Cerebellar nuclear complex (tissue), 1 donor: Measurements from ENCODE around the gene KCNIP2.

Experiments used
- DNase-seq, 2 experiments: peaks; one replicate each; lab custom pipeline; 2025; lab: John Stamatoyannopoulos, UW

KCNIP2 gene

GRCh38 chr10:101843032-101844021 is at the start of gene KCNIP2:
Gene KCNIP2, minus strand, starts transcription at chr10:101843800. Its CDS starts 232 bp downstream, at chr10:101843568.
- no peak for DNase-seq

DNA sequence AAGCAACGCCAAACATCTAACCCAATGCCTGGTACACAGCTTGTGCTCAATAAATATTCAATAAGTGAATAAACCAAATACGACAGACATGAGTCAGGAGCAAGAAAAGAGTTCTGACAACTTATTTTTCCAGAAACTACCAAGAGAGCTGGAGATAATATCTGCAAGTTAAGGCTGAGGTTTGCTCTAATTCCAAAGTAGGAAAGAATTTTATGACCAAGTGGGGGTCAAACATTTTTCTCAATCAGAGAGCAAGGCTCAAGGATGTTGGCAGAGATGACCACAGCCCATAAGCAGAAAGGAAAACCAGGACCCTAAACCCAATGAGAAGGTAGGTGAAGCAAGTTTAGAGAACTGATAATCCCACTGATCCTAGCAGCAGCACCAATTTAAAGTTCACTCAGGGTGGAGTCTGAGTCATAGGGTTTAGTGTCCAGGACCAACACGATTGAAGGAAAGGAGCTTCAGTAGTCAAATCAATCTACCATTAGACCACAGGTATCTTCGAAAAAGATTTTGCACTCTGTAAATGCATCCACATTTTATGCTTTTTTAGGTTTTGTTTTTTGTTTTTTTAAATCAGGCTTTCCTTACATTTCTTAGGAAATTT is 49.3 kb upstream of the KCNIP2 start:
- no peak for DNase-seq

DNA sequence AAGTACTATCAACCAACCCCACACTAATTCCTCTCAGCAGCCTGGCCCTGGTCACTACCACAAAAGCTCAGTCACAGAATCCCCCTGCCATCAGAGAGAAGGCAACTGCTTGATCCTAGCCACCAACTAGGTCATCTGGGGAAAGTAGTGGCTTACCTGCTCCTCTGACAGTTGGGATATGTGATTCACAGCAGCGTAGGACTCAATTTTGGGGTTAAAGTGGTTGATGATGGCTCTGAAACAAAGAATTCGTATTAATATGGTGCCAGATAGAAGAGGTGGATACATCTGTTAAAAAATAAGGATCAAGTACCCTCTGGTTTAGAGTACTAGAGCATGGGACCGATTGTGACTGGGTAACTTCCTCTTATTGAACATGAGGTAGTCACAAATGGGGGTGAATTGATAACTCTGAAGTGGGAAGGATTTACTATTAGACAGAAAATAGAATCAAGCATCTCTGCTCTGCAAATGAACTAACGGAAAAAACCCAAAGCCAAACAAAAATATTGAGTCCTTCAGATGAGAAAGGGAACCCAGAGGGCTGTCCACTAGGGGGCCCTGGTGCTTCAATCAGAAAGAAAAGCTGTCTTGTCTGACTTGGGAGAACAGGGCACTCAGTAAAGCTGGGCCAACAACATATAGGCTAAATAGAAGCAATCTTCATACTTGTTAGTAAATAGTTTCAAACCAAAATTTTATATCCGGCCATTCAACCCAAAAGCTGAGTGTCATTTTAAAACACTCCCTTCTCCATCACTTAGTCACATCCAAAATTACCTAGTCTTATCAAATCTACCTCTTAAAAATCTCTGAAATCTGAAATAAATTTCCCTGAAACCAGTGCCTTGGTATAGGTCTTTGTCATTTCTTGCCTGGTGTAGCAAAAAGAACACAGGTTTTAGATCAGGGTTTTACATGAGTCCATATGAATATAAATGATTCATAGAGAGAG is 45.9 kb upstream of the KCNIP2 start:
- DNase-seq = peak in 1 of 2 experiments; percentile 4

DNA sequence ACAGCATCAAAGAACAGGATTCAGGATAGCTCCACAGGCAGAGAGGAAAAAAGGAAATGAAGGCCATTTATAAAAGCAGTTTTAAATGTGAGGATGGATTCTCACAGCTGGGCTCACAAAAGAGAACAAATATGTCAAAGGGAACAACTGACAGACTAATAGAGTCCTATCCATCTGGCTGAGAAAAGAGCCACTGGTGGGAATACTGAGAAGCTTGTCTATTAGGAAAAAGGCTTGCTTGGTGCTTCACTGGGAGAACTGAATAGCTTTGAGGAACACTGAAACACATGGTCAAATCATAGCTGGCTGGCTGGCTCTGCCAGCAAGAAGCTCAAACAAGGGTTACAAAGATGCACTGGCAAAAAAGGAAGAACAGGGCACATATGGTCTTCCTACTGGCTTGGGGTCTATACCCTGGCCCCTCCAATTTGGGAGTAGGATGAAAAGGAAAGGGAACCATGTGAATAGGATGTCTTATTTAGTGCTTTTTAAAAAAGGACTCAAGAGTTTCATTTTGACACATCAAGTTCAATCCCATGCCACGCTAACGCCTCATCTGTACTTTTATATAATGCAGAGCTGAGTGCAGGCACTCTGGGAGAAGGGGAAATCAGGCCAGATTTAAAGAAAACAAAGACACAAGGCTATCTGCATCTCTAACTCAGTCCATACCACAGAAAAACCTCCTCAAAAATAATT is 44.8 kb upstream of the KCNIP2 start:
- no peak for DNase-seq

DNA sequence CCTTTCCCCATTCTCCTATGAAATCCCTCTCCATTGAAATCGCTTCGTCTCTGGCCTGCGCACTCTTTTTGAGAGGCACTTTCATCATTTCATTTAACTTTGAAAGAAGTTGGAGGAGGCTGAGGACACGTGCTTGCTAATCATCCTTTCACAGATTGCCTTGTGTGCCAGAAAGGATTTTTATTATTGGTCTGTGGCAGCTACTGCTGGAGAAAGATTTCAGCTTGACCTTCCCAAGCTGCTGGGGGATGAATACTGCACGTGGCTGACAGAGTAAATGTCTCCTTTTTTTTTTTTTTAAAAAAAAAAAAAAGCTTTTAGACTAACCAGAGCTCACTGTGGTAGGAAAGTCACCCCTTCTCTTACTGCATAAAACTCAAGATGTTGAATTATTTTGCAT is 44.2 kb upstream of the KCNIP2 start:
- DNase-seq = no peak

DNA sequence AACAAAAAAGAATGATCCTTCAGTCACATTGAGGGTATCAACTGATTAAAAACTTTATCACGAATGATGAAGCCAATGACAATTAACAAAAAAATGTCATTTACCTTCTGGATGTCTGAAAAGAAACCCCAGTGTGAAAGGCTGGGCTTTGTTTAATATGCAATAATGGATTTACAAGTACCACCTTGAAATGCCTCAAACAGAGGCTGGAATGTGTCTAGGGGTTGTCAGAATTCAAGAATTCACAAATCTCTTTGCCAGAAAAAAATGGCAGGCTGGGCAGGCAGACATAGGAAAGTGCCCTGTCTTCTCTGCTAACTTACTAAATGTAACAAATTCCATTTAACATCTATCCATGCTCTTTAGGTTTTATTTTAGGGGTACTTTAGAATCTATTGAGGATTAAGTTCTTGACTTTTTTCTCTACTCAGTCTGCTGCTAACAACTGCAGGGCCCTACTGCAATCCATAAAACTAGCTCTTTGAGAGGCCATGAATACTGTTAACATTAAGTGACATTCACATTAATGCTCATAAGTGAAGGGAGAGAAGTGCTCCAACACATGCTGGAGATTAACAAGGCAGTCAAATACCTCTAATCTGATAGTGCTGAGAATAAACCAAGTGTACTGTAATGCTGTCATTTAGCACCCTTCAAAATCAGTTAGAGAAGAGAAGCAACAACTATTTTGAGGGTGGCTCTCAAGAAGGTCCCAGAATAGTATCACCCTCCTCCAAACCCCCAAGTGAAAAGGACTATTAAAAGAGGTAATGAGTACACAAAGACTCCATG is 43.1 kb upstream of the KCNIP2 start:
- no peak for DNase-seq

GRCh38 chr10:101881036-101881774 is 37.6 kb upstream of the KCNIP2 start:
- DNase-seq = no peak

GRCh38 chr10:101880232-101880573 is 36.6 kb upstream of the KCNIP2 start:
- DNase-seq = no peak

GRCh38 chr10:101879456-101880231 is 36.0 kb upstream of the KCNIP2 start:
- DNase-seq = peak in 1 of 2 experiments; percentile 14

GRCh38 chr10:101878869-101879268 is 35.3 kb upstream of the KCNIP2 start:
- DNase-seq = no peak

GRCh38 chr10:101875068-101875688 is 31.6 kb upstream of the KCNIP2 start:
- no peak for DNase-seq

GRCh38 chr10:101874252-101874651 is 30.7 kb upstream of the KCNIP2 start:
- DNase-seq = no peak

DNA sequence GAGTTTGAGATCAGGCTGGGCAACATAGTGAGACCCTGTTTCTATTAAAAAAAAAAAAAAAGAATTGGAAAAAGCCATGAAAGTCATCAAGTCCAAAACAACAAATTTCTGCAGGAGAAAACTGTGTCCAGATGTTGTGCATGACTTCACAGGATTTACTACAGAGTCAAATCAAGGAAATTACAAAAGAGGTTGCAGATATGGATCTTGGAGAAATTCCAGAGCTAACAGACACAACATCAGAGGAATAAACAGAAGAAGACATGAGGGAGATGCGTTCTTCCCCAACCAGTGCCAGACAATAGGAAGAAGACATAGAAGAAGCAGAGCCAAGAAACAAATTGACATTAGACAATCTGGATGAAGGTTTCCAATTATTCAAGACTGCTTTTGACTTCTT is 24.3 kb upstream of the KCNIP2 start:
- DNase-seq = no peak

DNA sequence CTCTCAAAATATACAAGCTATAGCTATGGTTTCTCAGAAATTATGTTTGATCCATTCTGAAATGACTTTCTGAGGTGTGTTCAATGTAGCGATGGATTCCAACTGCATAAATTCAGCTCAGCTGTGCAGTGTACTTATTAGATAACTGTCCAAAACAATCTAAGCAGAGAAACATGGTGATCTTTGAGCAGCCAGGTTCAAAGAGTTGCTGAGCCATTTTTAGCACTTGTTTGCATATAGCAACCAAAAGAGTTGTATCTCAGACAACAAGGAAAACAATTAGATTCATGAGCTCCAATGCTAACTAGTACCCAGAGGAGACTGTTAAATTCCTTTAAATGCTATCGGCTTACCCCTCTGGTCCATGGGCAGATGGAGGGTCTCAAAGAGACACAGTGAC is 15.9 kb upstream of the KCNIP2 start:
- no peak for DNase-seq

GRCh38 chr10:101858723-101859500 is 15.3 kb upstream of the KCNIP2 start:
- no peak for DNase-seq

DNA sequence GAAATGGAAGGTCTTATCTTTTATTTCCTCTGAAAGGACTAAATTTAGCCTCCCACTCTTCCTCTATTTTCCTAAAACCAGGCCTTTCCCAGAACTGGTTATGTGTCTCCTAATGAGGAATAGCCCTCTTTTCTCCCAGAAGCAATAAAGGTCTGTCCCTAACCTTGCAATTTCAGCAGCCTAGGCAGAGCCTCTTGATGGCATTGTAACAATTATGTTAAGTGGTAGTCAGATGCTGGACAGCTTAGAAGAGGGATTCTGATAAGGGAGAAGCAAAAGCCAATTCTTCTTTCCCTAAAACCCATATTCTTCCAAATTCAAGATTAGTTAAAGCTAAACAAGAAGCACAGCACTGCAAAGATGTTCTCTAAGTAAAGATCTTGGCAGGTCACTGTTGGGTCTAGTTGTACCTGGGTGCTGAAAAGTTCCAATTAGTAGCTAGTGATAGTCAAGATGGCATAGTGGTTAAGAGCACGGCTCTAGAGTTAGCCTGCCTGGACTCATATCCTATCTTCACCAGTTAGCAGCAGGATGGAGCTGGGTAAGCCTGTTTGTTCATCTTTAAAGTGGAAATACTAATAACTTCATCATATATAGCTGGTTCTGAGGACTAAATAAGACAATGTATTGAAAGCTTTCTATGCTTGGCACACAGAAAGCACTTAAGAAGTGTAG is 14.3 kb upstream of the KCNIP2 start:
- no peak for DNase-seq

- DNase-seq = no peak
Observed at GRCh38 chr10:101856626-101857025, 13.0 kb upstream of the KCNIP2 start.
